Esophagus muscularis mucosa (tissue), 4 donors: ENCODE data around the gene MBD3L2. TPM values are rescaled to one million over a fixed set of nuclear protein-coding genes. Genes with fewer than 3 reads are reported as not detected.
"Not testable (repeated sequence)": the region's sequence is repeated elsewhere in the genome, so short reads cannot be mapped to it uniquely, and the experiment has no call there.

Source experiments
- DNase-seq: peaks from one replicate; pipeline ENCODE4 v3.0.0-alpha.2; 2017; ENCODE audit errors: extremely low spot score
- H3K27ac ChIP-seq, 4 donors: fragments of 200-600 bp; sonication (generic); replicated peaks in 1 of 4; 1 replicate in 3 of 4; 2 replicates in 1 of 4; pipeline ENCODE4 v1.5.1; 2016 to 2019; ENCODE audit warnings: mild to moderate bottlenecking in 1 of 4
- H3K27me3 ChIP-seq, 4 donors: fragments of 200-600 bp; sonication (generic); one replicate each; pipeline versions ENCODE4 v1.5.1 to v1.6.0; 2016 to 2019
- H3K36me3 ChIP-seq, 4 donors: fragments of 200-600 bp; sonication (generic); one replicate each; pipeline ENCODE4 v1.5.1; 2016 to 2019
- H3K4me1 ChIP-seq, 4 donors: fragments of 200-600 bp; sonication (generic); one replicate each; pipeline ENCODE4 v1.5.1; 2016 to 2019
- H3K4me3 ChIP-seq, 4 donors: fragments of 200-600 bp; sonication (generic); 1 replicate in 2 of 4; 2 replicates in 2 of 4; pipeline ENCODE4 v1.5.1; 2016 to 2019; ENCODE audit warnings: mild to moderate bottlenecking in 4 of 4, moderate library complexity in 1 of 4
- H3K9me3 ChIP-seq, 4 donors: fragments of 200-600 bp; sonication (generic); 1 replicate in 3 of 4; 2 replicates in 1 of 4; pipeline ENCODE4 v1.5.1; 2016 to 2019
- EP300 ChIP-seq: sonication (generic); formaldehyde crosslinking; IDR thresholded peaks from one replicate; pipeline ENCODE4 v1.6.1; 2017; ENCODE audit warnings: antibody characterized with exemption
- POLR2A ChIP-seq: fragments of 450-650 bp; IDR thresholded peaks from one replicate; pipeline ENCODE4 v1.6.1; 2017; ENCODE audit warnings: antibody characterized with exemption, moderate library complexity, mild to moderate bottlenecking, low read depth
- POLR2AphosphoS5 ChIP-seq, 2 donors: sonication (generic); formaldehyde crosslinking; IDR thresholded peaks; one replicate each; pipeline ENCODE4 v1.6.1; 2017; ENCODE audit warnings: antibody characterized with exemption in 2 of 2
- WGBS: methylation state at CpG from one replicate; pipeline ENCODE4 v1.1.5; 2018; 5-methylcytosine and 5-hydroxymethylcytosine counted together
- intact Hi-C: fragments of 100-400 bp; cut with DNase I; formaldehyde crosslinking; loops from one replicate; pipeline ENCODE4 v1.15.1; 2023
- total RNA-seq, 4 donors: library from RNA; depleted of rRNA; stranded (reverse); fragments of >200 nt; gene quantifications; one replicate each; pipeline versions ENCODE4 v1.1.0 to v1.2.1, GENCODE V29; 2016
- TF ChIP-seq, protein P1 (sequence below), 3 experiments: fragments of 200-600 bp in 2 of 3; fragments of 450-650 bp in 1 of 3; sonication (generic) in 2 of 3; IDR thresholded peaks; one replicate each; pipeline ENCODE4 v1.5.1; 2017 to 2019; ENCODE audit warnings: antibody characterized with exemption in 3 of 3, mild to moderate bottlenecking in 2 of 3, moderate library complexity in 1 of 3

Gene MBD3L2
- total RNA-seq, 4 donors from 2014 or later = not detected

- no peak overlapping the region for H3K27ac ChIP-seq
- intact Hi-C loops = loop anchor here (10.0 kb wide), 1 partner anchor 319 kb away; no protein-coding TSS in a partner anchor
- no peaks in the 10 kb centered on the region for H3K4me1 ChIP-seq
- DNase-seq = no peak
- WGBS = 74% methylated on average over 4 of the region's 4 CpGs
- no peaks in the 10 kb centered on the region for H3K36me3 ChIP-seq
- TF ChIP-seq POLR2A (no peak), EP300 (no peak), POLR2AphosphoS5 (IDR thresholded peaks at IDR 0.05) (no peak)
- TF ChIP-seq, protein P1, sequence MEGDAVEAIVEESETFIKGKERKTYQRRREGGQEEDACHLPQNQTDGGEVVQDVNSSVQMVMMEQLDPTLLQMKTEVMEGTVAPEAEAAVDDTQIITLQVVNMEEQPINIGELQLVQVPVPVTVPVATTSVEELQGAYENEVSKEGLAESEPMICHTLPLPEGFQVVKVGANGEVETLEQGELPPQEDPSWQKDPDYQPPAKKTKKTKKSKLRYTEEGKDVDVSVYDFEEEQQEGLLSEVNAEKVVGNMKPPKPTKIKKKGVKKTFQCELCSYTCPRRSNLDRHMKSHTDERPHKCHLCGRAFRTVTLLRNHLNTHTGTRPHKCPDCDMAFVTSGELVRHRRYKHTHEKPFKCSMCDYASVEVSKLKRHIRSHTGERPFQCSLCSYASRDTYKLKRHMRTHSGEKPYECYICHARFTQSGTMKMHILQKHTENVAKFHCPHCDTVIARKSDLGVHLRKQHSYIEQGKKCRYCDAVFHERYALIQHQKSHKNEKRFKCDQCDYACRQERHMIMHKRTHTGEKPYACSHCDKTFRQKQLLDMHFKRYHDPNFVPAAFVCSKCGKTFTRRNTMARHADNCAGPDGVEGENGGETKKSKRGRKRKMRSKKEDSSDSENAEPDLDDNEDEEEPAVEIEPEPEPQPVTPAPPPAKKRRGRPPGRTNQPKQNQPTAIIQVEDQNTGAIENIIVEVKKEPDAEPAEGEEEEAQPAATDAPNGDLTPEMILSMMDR (IDR thresholded peaks at IDR 0.05) = no peak
- H3K9me3 ChIP-seq = no peaks in the 10 kb centered on the region
- H3K4me3 ChIP-seq = no peak overlapping the region
- no peaks in the 10 kb centered on the region for H3K27me3 ChIP-seq
Observed at GRCh38 chr19:7063339-7063738, 14.2 kb downstream of the MBD3L2 start.

- WGBS = 96% methylated on average over 9 of the region's 9 CpGs
- intact Hi-C loops = loop anchor here (10.0 kb wide), 1 partner anchor 319 kb away; no protein-coding TSS in a partner anchor
Observed at GRCh38 chr19:7063764-7064418, 14.8 kb downstream of the MBD3L2 start.

DNA sequence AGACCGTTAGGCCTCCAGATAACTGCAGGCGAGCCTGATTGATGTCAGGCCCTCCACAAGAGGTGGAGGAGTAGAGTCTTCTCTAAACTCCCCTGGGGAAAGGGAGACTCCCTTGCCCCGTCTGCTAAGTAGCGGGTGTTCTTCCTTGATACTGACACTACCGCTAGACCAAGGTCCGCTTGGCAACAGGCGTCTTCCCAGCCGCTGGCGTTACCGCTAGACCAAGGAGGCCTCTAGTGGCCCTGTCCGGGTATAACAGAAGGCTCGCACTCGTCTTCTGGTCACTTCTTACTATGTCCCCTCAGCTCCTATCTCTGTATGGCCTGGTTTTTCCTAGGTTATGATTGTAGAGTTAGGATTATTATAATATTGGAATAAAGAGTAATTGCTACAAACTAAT is 18.0 kb downstream of the MBD3L2 start:
- Histone ChIP-seq H3K36me3 (peaks cover 10 to 16% (median 15%) of the 10 kb centered on the region in 4 donors), H3K4me1 (peaks cover 11 to 22% (median 14%) of the 10 kb centered on the region in 4 donors)
- H3K27ac ChIP-seq, H3K9me3 ChIP-seq, DNase-seq, H3K4me3 ChIP-seq, H3K27me3 ChIP-seq: not testable (repeated sequence)
- TF ChIP-seq, protein P1 (IDR thresholded peaks at IDR 0.05) = peak; percentile 8 to 30 (median 27)
- WGBS = 36% methylated on average over 9 of the region's 13 CpGs
- intact Hi-C loops = loop anchor here (10.0 kb wide), 1 partner anchor 322 kb away; no protein-coding TSS in a partner anchor

More at GRCh38 chr19:7063764-7064418, 14.8 kb downstream of the MBD3L2 start:
- Histone ChIP-seq H3K27me3 (no peaks in the 10 kb centered on the region), H3K4me1 (peaks cover 0 to 3% (median 1%) of the 10 kb centered on the region in 4 donors), H3K9me3 (no peaks in the 10 kb centered on the region), H3K27ac (no peak overlapping the region), H3K4me3 (no peak overlapping the region), H3K36me3 (no peaks in the 10 kb centered on the region)
- TF ChIP-seq, protein P1 (IDR thresholded peaks at IDR 0.05) = no peak
- TF ChIP-seq POLR2AphosphoS5 (IDR thresholded peaks at IDR 0.05) (no peak), POLR2A (no peak), EP300 (no peak)
- no peak for DNase-seq

GRCh38 chr19:7067716-7068115 is 18.6 kb downstream of the MBD3L2 start:
- DNase-seq = no peak
- intact Hi-C loops = loop anchor here (10.0 kb wide), 1 partner anchor 323 kb away; no protein-coding TSS in a partner anchor
- TF ChIP-seq POLR2A (no peak), POLR2AphosphoS5 (IDR thresholded peaks at IDR 0.05) (no peak), EP300 (no peak)
- TF ChIP-seq, protein P1 (IDR thresholded peaks at IDR 0.05) = no peak
- Histone ChIP-seq H3K36me3 (peaks cover 16 to 22% (median 21%) of the 10 kb centered on the region in 4 donors), H3K9me3 (no peaks in the 10 kb centered on the region), H3K27me3 (no peaks in the 10 kb centered on the region), H3K4me3 (no peak overlapping the region), H3K27ac (no peak overlapping the region), H3K4me1 (peaks cover 11 to 22% (median 14%) of the 10 kb centered on the region in 4 donors)
- 83% methylated on average over 2 of the region's 2 CpGs for WGBS
